SU-DHL-6 (cell line): ENCODE results near the gene KLF15.

Source experiments
- H2AFZ ChIP-seq: fragments of 200-600 bp; sonication (generic); 2 replicates; pipeline ENCODE4 v1.6.1; 2014; ENCODE audit warnings: low read depth, mild to moderate bottlenecking, moderate library complexity, mixed read lengths, antibody characterized with exemption, low read length; ENCODE audit not compliant: severe bottlenecking
- H3F3A ChIP-seq: fragments of 200-600 bp; shearing (Covaris generic); 2 replicates; pipeline ENCODE4 v1.6.0; 2016; ENCODE audit warnings: antibody characterized with exemption, mild to moderate bottlenecking; ENCODE audit not compliant: insufficient read depth
- H3K27ac ChIP-seq: fragments of 200-600 bp; sonication (generic); 2 replicates; pipeline ENCODE4 v1.5.1; 2016; ENCODE audit warnings: low read depth, mild to moderate bottlenecking, low read length, moderate library complexity, mixed read lengths
- H3K27me3 ChIP-seq: fragments of 200-600 bp; sonication (generic), shearing (Covaris generic); 2 replicates; pipeline ENCODE4 v1.6.0; 2014; ENCODE audit warnings: mild to moderate bottlenecking, low read length
- H3K36me3 ChIP-seq: fragments of 200-600 bp; sonication (generic); 2 replicates; pipeline ENCODE4 v1.6.1; 2014; ENCODE audit warnings: mild to moderate bottlenecking, low read length, mixed read lengths
- H3K4me2 ChIP-seq: fragments of 300-600, 200-600 bp; shearing (Covaris generic), sonication (generic); 2 replicates; pipeline ENCODE4 v1.6.0; 2014; ENCODE audit warnings: low read length, low read depth, mild to moderate bottlenecking; ENCODE audit not compliant: poor library complexity, severe bottlenecking
- H3K4me3 ChIP-seq: fragments of 200-600 bp; sonication (generic); 2 replicates; pipeline ENCODE4 v1.5.1; 2014; ENCODE audit warnings: antibody characterized with exemption, low read length, mild to moderate bottlenecking, mixed read lengths; ENCODE audit not compliant: insufficient read depth, poor library complexity, severe bottlenecking
- H3K79me2 ChIP-seq: fragments of 200-600 bp; sonication (generic); 2 replicates; pipeline ENCODE4 v1.6.1; 2014; ENCODE audit warnings: mild to moderate bottlenecking, low read length, moderate library complexity; ENCODE audit not compliant: insufficient read depth
- H3K9ac ChIP-seq: fragments of 200-600 bp; sonication (generic); 2 replicates; pipeline ENCODE4 v1.7.0; 2014; ENCODE audit warnings: mild to moderate bottlenecking, low read length
- H3K9me2 ChIP-seq: fragments of 200-600 bp; sonication (generic); replicated peaks from 2 replicates; pipeline ENCODE4 v1.6.1; 2014; ENCODE audit warnings: low read length; ENCODE audit not compliant: insufficient read depth
- H3K9me3 ChIP-seq: fragments of 200-600 bp; sonication (generic); 2 replicates; pipeline ENCODE4 v1.6.1; 2014; ENCODE audit warnings: low read length, mixed read lengths; ENCODE audit not compliant: insufficient read depth
- H4K20me1 ChIP-seq: fragments of 200-600 bp; sonication (generic); 2 replicates; pipeline ENCODE4 v1.6.1; 2014; ENCODE audit warnings: low read depth, mild to moderate bottlenecking, antibody characterized with exemption, low read length, moderate library complexity, mixed read lengths
- EZH2phosphoT487 ChIP-seq: fragments of 200-600 bp; sonication (generic), shearing (Covaris generic); conservative IDR thresholded peaks from 2 replicates; pipeline ENCODE4 v1.6.1; 2018; ENCODE audit warnings: mild to moderate bottlenecking, antibody characterized with exemption, low read length, moderate library complexity, mixed read lengths
- TF ChIP-seq, protein P1 (sequence below): fragments of 200-600 bp; sonication (generic); IDR thresholded peaks from one replicate; pipeline ENCODE4 v1.5.1; 2017; ENCODE audit warnings: antibody characterized with exemption, mild to moderate bottlenecking, low read length, moderate library complexity; ENCODE audit not compliant: insufficient read depth, poor library complexity, severe bottlenecking

The KLF15 gene

GRCh38 chr3:126369490-126369889 is 12.3 kb upstream of the KLF15 start:
- no peak overlapping the region for H3K4me3 ChIP-seq
- no peak overlapping the region for H3K27ac ChIP-seq
- H3K27me3 ChIP-seq = no peaks in the 10 kb centered on the region
- no peaks in the 10 kb centered on the region for H4K20me1 ChIP-seq
- no peak overlapping the region for H2AFZ ChIP-seq
- H3K9me2 ChIP-seq = no peaks in the 10 kb centered on the region
- H3K4me2 ChIP-seq = no peak overlapping the region
- H3K9me3 ChIP-seq = no peaks in the 10 kb centered on the region
- H3K36me3 ChIP-seq = no peaks in the 10 kb centered on the region
- TF ChIP-seq, protein P1, sequence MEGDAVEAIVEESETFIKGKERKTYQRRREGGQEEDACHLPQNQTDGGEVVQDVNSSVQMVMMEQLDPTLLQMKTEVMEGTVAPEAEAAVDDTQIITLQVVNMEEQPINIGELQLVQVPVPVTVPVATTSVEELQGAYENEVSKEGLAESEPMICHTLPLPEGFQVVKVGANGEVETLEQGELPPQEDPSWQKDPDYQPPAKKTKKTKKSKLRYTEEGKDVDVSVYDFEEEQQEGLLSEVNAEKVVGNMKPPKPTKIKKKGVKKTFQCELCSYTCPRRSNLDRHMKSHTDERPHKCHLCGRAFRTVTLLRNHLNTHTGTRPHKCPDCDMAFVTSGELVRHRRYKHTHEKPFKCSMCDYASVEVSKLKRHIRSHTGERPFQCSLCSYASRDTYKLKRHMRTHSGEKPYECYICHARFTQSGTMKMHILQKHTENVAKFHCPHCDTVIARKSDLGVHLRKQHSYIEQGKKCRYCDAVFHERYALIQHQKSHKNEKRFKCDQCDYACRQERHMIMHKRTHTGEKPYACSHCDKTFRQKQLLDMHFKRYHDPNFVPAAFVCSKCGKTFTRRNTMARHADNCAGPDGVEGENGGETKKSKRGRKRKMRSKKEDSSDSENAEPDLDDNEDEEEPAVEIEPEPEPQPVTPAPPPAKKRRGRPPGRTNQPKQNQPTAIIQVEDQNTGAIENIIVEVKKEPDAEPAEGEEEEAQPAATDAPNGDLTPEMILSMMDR = no peak
- no peak for TF ChIP-seq EZH2phosphoT487
- H3K79me2 ChIP-seq = no peaks in the 10 kb centered on the region
- no peaks in the 10 kb centered on the region for H3F3A ChIP-seq
- no peak overlapping the region for H3K9ac ChIP-seq

GRCh38 chr3:126367316-126367805 is 10.2 kb upstream of the KLF15 start:
- H3K9me2 ChIP-seq = no peaks in the 10 kb centered on the region
- H3K9ac ChIP-seq = no peak overlapping the region
- no peaks in the 10 kb centered on the region for H3K36me3 ChIP-seq
- no peak overlapping the region for H3K27ac ChIP-seq
- H3K79me2 ChIP-seq = no peaks in the 10 kb centered on the region
- no peak overlapping the region for H3K4me3 ChIP-seq
- no peaks in the 10 kb centered on the region for H3F3A ChIP-seq
- no peaks in the 10 kb centered on the region for H3K27me3 ChIP-seq
- no peak overlapping the region for H3K4me2 ChIP-seq
- no peaks in the 10 kb centered on the region for H3K9me3 ChIP-seq
- TF ChIP-seq EZH2phosphoT487 = no peak
- TF ChIP-seq, protein P1 = no peak
- no peak overlapping the region for H2AFZ ChIP-seq
- H4K20me1 ChIP-seq = no peaks in the 10 kb centered on the region

GRCh38 chr3:126365351-126366277 is 8.4 kb upstream of the KLF15 start:
- Histone ChIP-seq H3K9ac (no peak overlapping the region), H3K9me3 (no peaks in the 10 kb centered on the region), H3K27ac (no peak overlapping the region), H3K4me3 (no peak overlapping the region), H3K27me3 (no peaks in the 10 kb centered on the region), H3F3A (no peaks in the 10 kb centered on the region), H2AFZ (no peak overlapping the region), H3K9me2 (no peaks in the 10 kb centered on the region), H4K20me1 (no peaks in the 10 kb centered on the region), H3K4me2 (no peak overlapping the region), H3K36me3 (no peaks in the 10 kb centered on the region), H3K79me2 (no peaks in the 10 kb centered on the region)
- TF ChIP-seq EZH2phosphoT487 = no peak
- TF ChIP-seq, protein P1 = no peak
